Measurements from ENCODE around the gene TUBB3.

The TUBB3 gene

GRCh38 chr16:89904606-89905510 is 18.3 kb upstream of the TUBB3 start:
- Histone ChIP-seq H3K27me3 (ENCODE audit: control insufficient read depth, insufficient read depth, low read length) (no peaks in the 10 kb centered on the region), H3K4me1 (ENCODE audit: control insufficient read depth, insufficient read depth, low read length) (no peaks in the 10 kb centered on the region), H3K36me3 (ENCODE audit: control insufficient read depth, insufficient read depth, low read length) (peaks cover 67% of the 10 kb centered on the region), H3K9ac (ENCODE audit: low read depth, low read length) (no peak overlapping the region), H3K9me3 (ENCODE audit: control insufficient read depth, insufficient read depth, low read length) (no peaks in the 10 kb centered on the region), H3K4me3 (ENCODE audit: low read depth, low read length) (no peak overlapping the region)

GRCh38 chr16:89905511-89906139 is 17.5 kb upstream of the TUBB3 start:
- Histone ChIP-seq H3K4me3 (ENCODE audit: low read depth, low read length) (no peak overlapping the region), H3K4me1 (ENCODE audit: control insufficient read depth, insufficient read depth, low read length) (peaks cover 3% of the 10 kb centered on the region), H3K9me3 (ENCODE audit: control insufficient read depth, insufficient read depth, low read length) (no peaks in the 10 kb centered on the region), H3K36me3 (ENCODE audit: control insufficient read depth, insufficient read depth, low read length) (peaks cover 63% of the 10 kb centered on the region), H3K9ac (ENCODE audit: low read depth, low read length) (no peak overlapping the region), H3K27me3 (ENCODE audit: control insufficient read depth, insufficient read depth, low read length) (no peaks in the 10 kb centered on the region)

- no peaks in the 10 kb centered on the region for H3K9me3 ChIP-seq (ENCODE audit: control insufficient read depth, insufficient read depth, low read length)
- H3K9ac ChIP-seq (ENCODE audit: low read depth, low read length) = no peak overlapping the region
- no peaks in the 10 kb centered on the region for H3K27me3 ChIP-seq (ENCODE audit: control insufficient read depth, insufficient read depth, low read length)
- H3K4me3 ChIP-seq (ENCODE audit: low read depth, low read length) = no peak overlapping the region
- H3K36me3 ChIP-seq (ENCODE audit: control insufficient read depth, insufficient read depth, low read length) = peaks cover 63% of the 10 kb centered on the region
- peaks cover 3% of the 10 kb centered on the region for H3K4me1 ChIP-seq (ENCODE audit: control insufficient read depth, insufficient read depth, low read length)
These were observed 16.8 kb upstream of the TUBB3 start for GRCh38 chr16:89906140-89907025.

- Histone ChIP-seq H3K36me3 (ENCODE audit: control insufficient read depth, insufficient read depth, low read length) (peaks cover 67% of the 10 kb centered on the region), H3K4me1 (ENCODE audit: control insufficient read depth, insufficient read depth, low read length) (peaks cover 3% of the 10 kb centered on the region), H3K4me3 (ENCODE audit: low read depth, low read length) (no peak overlapping the region), H3K27me3 (ENCODE audit: control insufficient read depth, insufficient read depth, low read length) (no peaks in the 10 kb centered on the region), H3K9me3 (ENCODE audit: control insufficient read depth, insufficient read depth, low read length) (no peaks in the 10 kb centered on the region), H3K9ac (ENCODE audit: low read depth, low read length) (no peak overlapping the region)
These were observed 15.9 kb upstream of the TUBB3 start for GRCh38 chr16:89907055-89907814.

GRCh38 chr16:89908236-89908635 is 14.9 kb upstream of the TUBB3 start:
- Histone ChIP-seq H3K9me3 (ENCODE audit: control insufficient read depth, insufficient read depth, low read length) (no peaks in the 10 kb centered on the region), H3K36me3 (ENCODE audit: control insufficient read depth, insufficient read depth, low read length) (peaks cover 65% of the 10 kb centered on the region), H3K4me3 (ENCODE audit: low read depth, low read length) (no peak overlapping the region), H3K4me1 (ENCODE audit: control insufficient read depth, insufficient read depth, low read length) (peaks cover 3% of the 10 kb centered on the region), H3K27me3 (ENCODE audit: control insufficient read depth, insufficient read depth, low read length) (no peaks in the 10 kb centered on the region), H3K9ac (ENCODE audit: low read depth, low read length) (no peak overlapping the region)

GRCh38 chr16:89909777-89910716 is 13.1 kb upstream of the TUBB3 start:
- peak overlapping the region; percentile 47 for H3K9ac ChIP-seq (ENCODE audit: low read depth, low read length)
- no peak overlapping the region for H3K4me3 ChIP-seq (ENCODE audit: low read depth, low read length)
- no peaks in the 10 kb centered on the region for H3K9me3 ChIP-seq (ENCODE audit: control insufficient read depth, insufficient read depth, low read length)
- no peaks in the 10 kb centered on the region for H3K27me3 ChIP-seq (ENCODE audit: control insufficient read depth, insufficient read depth, low read length)
- H3K36me3 ChIP-seq (ENCODE audit: control insufficient read depth, insufficient read depth, low read length) = peaks cover 50% of the 10 kb centered on the region
- H3K4me1 ChIP-seq (ENCODE audit: control insufficient read depth, insufficient read depth, low read length) = peaks cover 3% of the 10 kb centered on the region

GRCh38 chr16:89910717-89911354 is 12.3 kb upstream of the TUBB3 start:
- H3K4me1 ChIP-seq (ENCODE audit: control insufficient read depth, insufficient read depth, low read length) = peaks cover 3% of the 10 kb centered on the region
- H3K4me3 ChIP-seq (ENCODE audit: low read depth, low read length) = no peak overlapping the region
- H3K36me3 ChIP-seq (ENCODE audit: control insufficient read depth, insufficient read depth, low read length) = peaks cover 42% of the 10 kb centered on the region
- no peaks in the 10 kb centered on the region for H3K9me3 ChIP-seq (ENCODE audit: control insufficient read depth, insufficient read depth, low read length)
- H3K27me3 ChIP-seq (ENCODE audit: control insufficient read depth, insufficient read depth, low read length) = no peaks in the 10 kb centered on the region
- no peak overlapping the region for H3K9ac ChIP-seq (ENCODE audit: low read depth, low read length)

- peaks cover 3% of the 10 kb centered on the region for H3K4me1 ChIP-seq (ENCODE audit: control insufficient read depth, insufficient read depth, low read length)
- H3K9me3 ChIP-seq (ENCODE audit: control insufficient read depth, insufficient read depth, low read length) = no peaks in the 10 kb centered on the region
- H3K9ac ChIP-seq (ENCODE audit: low read depth, low read length) = no peak overlapping the region
- no peaks in the 10 kb centered on the region for H3K27me3 ChIP-seq (ENCODE audit: control insufficient read depth, insufficient read depth, low read length)
- H3K4me3 ChIP-seq (ENCODE audit: low read depth, low read length) = no peak overlapping the region
- H3K36me3 ChIP-seq (ENCODE audit: control insufficient read depth, insufficient read depth, low read length) = peaks cover 37% of the 10 kb centered on the region
These were observed 11.8 kb upstream of the TUBB3 start for GRCh38 chr16:89911375-89911774.

- Histone ChIP-seq H3K36me3 (ENCODE audit: control insufficient read depth, insufficient read depth, low read length) (peaks cover 29% of the 10 kb centered on the region), H3K27me3 (ENCODE audit: control insufficient read depth, insufficient read depth, low read length) (no peaks in the 10 kb centered on the region), H3K9me3 (ENCODE audit: control insufficient read depth, insufficient read depth, low read length) (no peaks in the 10 kb centered on the region), H3K9ac (ENCODE audit: low read depth, low read length) (no peak overlapping the region), H3K4me1 (ENCODE audit: control insufficient read depth, insufficient read depth, low read length) (peaks cover 3% of the 10 kb centered on the region), H3K4me3 (ENCODE audit: low read depth, low read length) (no peak overlapping the region)
These were observed 11.0 kb upstream of the TUBB3 start for GRCh38 chr16:89912143-89912542.

- H3K4me1 ChIP-seq (ENCODE audit: control insufficient read depth, insufficient read depth, low read length) = peaks cover 3% of the 10 kb centered on the region
These were observed 10.5 kb upstream of the TUBB3 start for GRCh38 chr16:89912627-89913026.

More at GRCh38 chr16:89912627-89913026, 10.5 kb upstream of the TUBB3 start:
- Histone ChIP-seq H3K9ac (ENCODE audit: low read depth, low read length) (no peak overlapping the region), H3K4me3 (ENCODE audit: low read depth, low read length) (no peak overlapping the region), H3K27me3 (ENCODE audit: control insufficient read depth, insufficient read depth, low read length) (no peaks in the 10 kb centered on the region), H3K9me3 (ENCODE audit: control insufficient read depth, insufficient read depth, low read length) (no peaks in the 10 kb centered on the region), H3K36me3 (ENCODE audit: control insufficient read depth, insufficient read depth, low read length) (peaks cover 29% of the 10 kb centered on the region)

All from iPS-15b (cell line).